Measurements from ENCODE around the gene ESYT3. TPM values are rescaled to one million over a fixed set of nuclear protein-coding genes. Genes with fewer than 3 reads are reported as not detected.
"Not testable (repeated sequence)": the region's sequence is repeated elsewhere in the genome, so short reads cannot be mapped to it uniquely, and the experiment has no call there.

Gene ESYT3
- total RNA-seq, 1 experiment from 2014 or later = 0.15 TPM

GRCh38 chr3:138407236-138407907 lies 27.0 kb upstream of the ESYT3 start:
- no peak for TF ChIP-seq EZH2 (IDR thresholded peaks at IDR 0.05; ENCODE audit: borderline replicate concordance, low read depth, low read length, poor library complexity, severe bottlenecking)
- no peak for TF ChIP-seq CTCF (conservative IDR thresholded peaks at IDR 0.05; ENCODE audit: low read depth, low read length)
- no TSS peak for BruUV-seq (replicated peaks)
- Histone ChIP-seq H3K4me1 (ENCODE audit: insufficient read depth, low read length, poor library complexity, severe bottlenecking) (no peaks in the 10 kb centered on the region), H3K9me3 (ENCODE audit: low read depth, low read length, poor library complexity, severe bottlenecking) (no peaks in the 10 kb centered on the region), H3K27ac (ENCODE audit: low read depth, low read length, poor library complexity, severe bottlenecking) (no peak overlapping the region), H3K27me3 (replicated peaks; ENCODE audit: insufficient read depth, low read depth, low read length, poor library complexity) (peaks cover 11% of the 10 kb centered on the region), H3K4me3 (ENCODE audit: low read depth, low read length, poor library complexity, severe bottlenecking) (no peak overlapping the region), H3K36me3 (ENCODE audit: insufficient read depth, low read length, poor library complexity, severe bottlenecking) (no peaks in the 10 kb centered on the region)
- ChIA-PET CTCF (no interaction called here), POLR2A (ENCODE audit: low non-redundant PET) (no interaction called here)
- no peak for DNase-seq (ENCODE audit: low spot score)
- intact Hi-C loops (cut with micrococcal nuclease; ENCODE audit: unreplicated experiment) = no loop called here

GRCh38 chr3:138408751-138409570 lies 25.5 kb upstream of the ESYT3 start:
- H3K36me3 ChIP-seq (ENCODE audit: insufficient read depth, low read length, poor library complexity, severe bottlenecking) = no peaks in the 10 kb centered on the region
- CTCF ChIA-PET = interaction anchor here (0.9 kb wide), 1 partner anchor 185 kb away, joined by 3 read pairs; the partner anchor contains the start of gene CEP70
- H3K4me1 ChIP-seq (ENCODE audit: insufficient read depth, low read length, poor library complexity, severe bottlenecking) = no peaks in the 10 kb centered on the region
- TF ChIP-seq EZH2 (IDR thresholded peaks at IDR 0.05; ENCODE audit: borderline replicate concordance, low read depth, low read length, poor library complexity, severe bottlenecking) (no peak), CTCF (conservative IDR thresholded peaks at IDR 0.05; ENCODE audit: low read depth, low read length) (no peak)
- BruUV-seq (replicated peaks) = no TSS peak
- H3K9me3 ChIP-seq (ENCODE audit: low read depth, low read length, poor library complexity, severe bottlenecking) = no peaks in the 10 kb centered on the region
- intact Hi-C loops (cut with micrococcal nuclease; ENCODE audit: unreplicated experiment) = no loop called here
- H3K4me3 ChIP-seq (ENCODE audit: low read depth, low read length, poor library complexity, severe bottlenecking) = no peak overlapping the region
- H3K27ac ChIP-seq (ENCODE audit: low read depth, low read length, poor library complexity, severe bottlenecking) = no peak overlapping the region
- no peak for DNase-seq (ENCODE audit: low spot score)
- POLR2A ChIA-PET (ENCODE audit: low non-redundant PET) = no interaction called here
- peaks cover 11% of the 10 kb centered on the region for H3K27me3 ChIP-seq (replicated peaks; ENCODE audit: insufficient read depth, low read depth, low read length, poor library complexity)

GRCh38 chr3:138412821-138413551 lies 21.4 kb upstream of the ESYT3 start:
- H3K36me3 ChIP-seq (ENCODE audit: insufficient read depth, low read length, poor library complexity, severe bottlenecking) = no peaks in the 10 kb centered on the region
- CTCF ChIA-PET = no interaction called here
- TF ChIP-seq EZH2 (IDR thresholded peaks at IDR 0.05; ENCODE audit: borderline replicate concordance, low read depth, low read length, poor library complexity, severe bottlenecking) (no peak), CTCF (conservative IDR thresholded peaks at IDR 0.05; ENCODE audit: low read depth, low read length) (no peak)
- no peaks in the 10 kb centered on the region for H3K9me3 ChIP-seq (ENCODE audit: low read depth, low read length, poor library complexity, severe bottlenecking)
- H3K4me1 ChIP-seq (ENCODE audit: insufficient read depth, low read length, poor library complexity, severe bottlenecking) = no peaks in the 10 kb centered on the region
- no peak overlapping the region for H3K4me3 ChIP-seq (ENCODE audit: low read depth, low read length, poor library complexity, severe bottlenecking)
- BruUV-seq (replicated peaks) = no TSS peak
- POLR2A ChIA-PET (ENCODE audit: low non-redundant PET) = no interaction called here
- intact Hi-C loops (cut with micrococcal nuclease; ENCODE audit: unreplicated experiment) = no loop called here
- H3K27ac ChIP-seq (ENCODE audit: low read depth, low read length, poor library complexity, severe bottlenecking) = no peak overlapping the region
- no peaks in the 10 kb centered on the region for H3K27me3 ChIP-seq (replicated peaks; ENCODE audit: insufficient read depth, low read depth, low read length, poor library complexity)
- DNase-seq (ENCODE audit: low spot score) = no peak

- BruUV-seq (replicated peaks); H3K4me1 ChIP-seq (ENCODE audit: insufficient read depth, low read length, poor library complexity, severe bottlenecking); H3K36me3 ChIP-seq (ENCODE audit: insufficient read depth, low read length, poor library complexity, severe bottlenecking); H3K27ac ChIP-seq (ENCODE audit: low read depth, low read length, poor library complexity, severe bottlenecking); H3K27me3 ChIP-seq (replicated peaks; ENCODE audit: insufficient read depth, low read depth, low read length, poor library complexity); CTCF ChIA-PET; POLR2A ChIA-PET (ENCODE audit: low non-redundant PET); H3K9me3 ChIP-seq (ENCODE audit: low read depth, low read length, poor library complexity, severe bottlenecking); DNase-seq (ENCODE audit: low spot score): not testable (repeated sequence)
- intact Hi-C loops (cut with micrococcal nuclease; ENCODE audit: unreplicated experiment) = loop anchor here (5.0 kb wide), 1 partner anchor 911 kb away; no protein-coding TSS in a partner anchor
- peak overlapping the region; percentile 10 for H3K4me3 ChIP-seq (ENCODE audit: low read depth, low read length, poor library complexity, severe bottlenecking)
Observed at GRCh38 chr3:138416236-138416635, 18.2 kb upstream of the ESYT3 start.

Data from A673 (cell line).